GM18511 (cell line): ENCODE measurements around the gene MGRN1.

Source experiments
- ATAC-seq: cut with Tn5 transposase; IDR thresholded peaks from one replicate; pipeline ENCODE4 v1.9.1; 2021; ENCODE audit warnings: mild to moderate bottlenecking, moderate library complexity; ENCODE audit not compliant: unreplicated experiment

Gene MGRN1

GRCh38 chr16:4667203-4667963 lies 42.8 kb downstream of the MGRN1 start:
- no peak for ATAC-seq

- ATAC-seq = no peak
These were observed 43.8 kb downstream of the MGRN1 start for GRCh38 chr16:4668313-4668960.

- no peak for ATAC-seq
These were observed 48.9 kb downstream of the MGRN1 start for GRCh38 chr16:4673387-4674046.

DNA sequence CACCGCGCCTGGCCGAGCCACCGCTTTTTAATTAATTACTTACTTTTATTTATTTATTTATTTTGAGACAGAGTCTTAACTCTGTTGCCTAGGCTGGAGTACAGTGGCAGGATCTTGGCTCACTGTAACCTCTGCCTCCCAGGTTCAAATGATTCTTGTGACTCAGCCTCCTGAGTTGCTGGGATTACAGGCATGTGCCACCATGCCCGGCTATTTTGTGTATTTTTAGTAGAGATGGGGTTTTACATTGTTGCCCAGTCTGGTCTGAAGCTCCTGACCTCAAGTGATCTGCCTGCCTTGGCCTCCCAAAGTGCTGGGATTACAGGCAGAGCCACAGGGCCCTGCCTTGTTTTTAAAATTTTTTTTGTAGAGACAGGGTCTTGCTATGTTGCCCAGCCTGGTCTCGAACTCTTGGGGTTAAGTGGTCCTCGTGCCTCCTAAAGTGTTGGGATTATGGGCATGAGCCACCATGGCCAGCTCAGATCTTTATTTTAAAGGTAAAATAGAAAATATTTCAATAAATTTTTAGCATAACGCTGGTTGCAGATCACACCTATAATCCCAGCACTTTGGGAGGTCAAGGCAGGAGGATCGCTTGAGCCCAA lies 50.4 kb downstream of the MGRN1 start:
- no peak for ATAC-seq

- ATAC-seq = no peak
These were observed 51.5 kb downstream of the MGRN1 start for GRCh38 chr16:4675864-4676786.

GRCh38 chr16:4676831-4677230 lies 52.2 kb downstream of the MGRN1 start:
- ATAC-seq = no peak

DNA sequence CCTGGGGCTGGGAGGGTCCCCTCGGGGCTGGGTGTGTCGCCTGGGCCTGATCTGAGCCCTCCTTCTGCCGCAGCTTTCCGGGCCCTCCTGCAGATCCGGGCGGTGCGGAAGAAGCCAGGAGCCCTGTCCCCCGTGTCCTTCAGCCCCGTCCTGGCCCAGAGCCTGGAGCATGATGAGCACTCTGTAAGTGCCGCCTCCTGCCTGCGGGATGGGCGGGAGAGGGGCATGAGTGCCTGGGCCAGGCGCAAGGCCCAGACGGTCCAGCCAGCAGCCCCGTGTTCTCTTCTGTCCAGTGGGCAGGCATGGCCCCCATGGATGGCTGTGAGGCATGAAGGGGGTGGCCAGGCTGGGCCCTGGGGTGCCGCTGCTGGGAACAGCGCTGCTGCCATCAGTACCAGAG lies 52.8 kb downstream of the MGRN1 start:
- ATAC-seq = no peak

DNA sequence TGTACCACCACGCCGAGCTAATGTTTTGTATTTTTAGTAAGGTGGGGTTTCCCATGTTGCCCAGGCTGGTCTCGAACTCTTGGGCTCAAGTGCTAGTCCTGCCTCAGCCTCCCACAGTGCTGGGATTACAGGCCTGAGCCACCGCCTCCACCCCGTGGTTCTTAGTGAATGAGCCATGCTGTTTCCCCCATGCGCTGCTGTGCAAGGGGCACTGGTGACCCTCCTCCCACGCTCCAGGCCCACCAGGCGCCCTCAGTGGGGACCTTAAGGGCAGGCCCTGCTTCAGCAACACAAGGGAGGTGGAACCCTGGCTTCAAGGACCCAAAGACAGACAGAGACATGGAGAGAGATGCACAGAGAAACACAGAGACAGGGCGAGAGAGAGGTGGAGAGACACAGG lies 53.4 kb downstream of the MGRN1 start:
- no peak for ATAC-seq

DNA sequence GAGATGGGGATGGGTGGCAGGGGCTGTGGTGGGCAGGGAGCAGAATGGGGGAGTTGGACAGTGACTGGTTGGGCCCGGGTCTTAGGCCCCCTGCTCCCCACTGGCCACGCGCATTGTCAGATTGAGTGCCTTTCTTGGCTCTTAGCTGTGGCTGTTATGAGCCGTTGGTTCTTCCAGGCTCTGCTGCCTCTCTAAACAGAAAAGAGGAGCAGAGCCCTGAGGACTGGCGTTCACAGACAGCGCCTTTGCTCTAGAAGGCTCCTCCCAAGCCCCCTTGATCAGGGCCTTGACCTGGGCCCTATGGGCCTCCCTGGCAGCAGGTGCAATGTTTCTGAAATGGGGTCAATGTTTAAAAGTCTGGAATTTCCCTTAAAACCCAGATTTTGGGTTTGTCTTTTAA lies 54.0 kb downstream of the MGRN1 start:
- ATAC-seq = no peak

GRCh38 chr16:4679156-4679849 lies 54.7 kb downstream of the MGRN1 start:
- no peak for ATAC-seq

DNA sequence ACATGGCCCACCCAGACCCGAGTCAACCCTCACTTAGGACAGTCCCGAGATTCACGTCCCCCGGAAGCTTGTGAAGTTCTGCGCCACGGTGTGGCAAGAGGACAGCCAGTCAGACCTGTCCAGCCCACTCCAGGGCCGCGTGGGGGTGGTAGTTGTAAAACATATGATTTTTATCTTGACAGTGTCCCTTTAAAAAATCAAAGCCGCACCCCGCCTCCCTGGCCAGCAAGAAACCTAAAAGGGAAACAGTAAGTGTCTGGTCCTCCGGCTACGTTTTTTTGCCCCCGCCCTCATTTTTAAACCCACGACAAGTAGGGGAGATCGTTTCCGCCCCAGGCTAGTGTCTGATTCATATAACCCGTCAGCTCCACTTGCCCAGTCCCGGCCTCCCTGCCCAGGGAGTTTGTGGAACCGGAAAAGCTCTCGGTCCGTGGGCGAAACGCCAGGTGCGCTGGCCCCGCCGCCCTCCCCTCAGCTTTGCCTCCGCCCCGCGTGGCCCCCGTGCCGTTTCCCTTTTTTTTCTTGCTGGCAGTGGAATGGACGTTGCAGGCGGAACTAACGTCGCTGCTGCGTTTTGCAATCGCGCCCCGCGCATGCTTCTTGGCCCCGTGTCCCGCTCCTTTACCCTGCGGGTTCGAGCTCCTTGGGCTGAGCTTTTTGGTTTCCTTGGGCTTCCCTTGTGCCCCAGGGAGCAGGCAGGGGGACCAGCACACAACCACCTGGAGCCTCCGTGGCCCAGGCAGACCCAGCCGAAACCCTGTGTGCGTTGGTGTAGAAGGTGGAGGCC lies 55.4 kb downstream of the MGRN1 start:
- ATAC-seq = no peak

GRCh38 chr16:4680673-4681470 lies 56.2 kb downstream of the MGRN1 start:
- ATAC-seq = no peak

GRCh38 chr16:4681471-4682083 lies 57.0 kb downstream of the MGRN1 start:
- no peak for ATAC-seq

DNA sequence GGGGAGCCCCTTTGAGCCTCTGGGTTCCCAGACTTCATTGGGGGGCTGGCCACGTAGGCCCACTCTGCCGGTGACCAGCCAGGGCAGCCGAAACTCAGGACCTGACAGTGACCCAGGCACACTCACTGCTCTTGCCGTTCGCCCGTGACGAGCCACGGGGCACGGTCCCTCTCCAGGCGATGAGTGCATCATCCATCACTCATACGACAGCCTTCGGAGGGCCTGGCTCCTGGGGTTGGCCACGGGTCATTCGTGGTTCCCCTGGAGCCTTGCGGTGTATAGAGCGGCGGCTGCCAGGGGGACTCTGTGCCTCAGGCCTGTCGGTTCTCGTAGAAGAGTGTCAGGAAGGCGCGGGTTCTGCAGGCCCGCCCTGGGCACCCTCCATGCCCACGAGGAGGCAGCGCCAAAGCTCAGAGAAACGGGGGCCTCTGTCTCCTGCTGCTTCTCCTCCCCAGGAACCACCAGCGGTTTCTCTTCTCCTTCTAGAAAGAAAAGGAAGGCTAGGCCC lies 57.5 kb downstream of the MGRN1 start:
- ATAC-seq = no peak

DNA sequence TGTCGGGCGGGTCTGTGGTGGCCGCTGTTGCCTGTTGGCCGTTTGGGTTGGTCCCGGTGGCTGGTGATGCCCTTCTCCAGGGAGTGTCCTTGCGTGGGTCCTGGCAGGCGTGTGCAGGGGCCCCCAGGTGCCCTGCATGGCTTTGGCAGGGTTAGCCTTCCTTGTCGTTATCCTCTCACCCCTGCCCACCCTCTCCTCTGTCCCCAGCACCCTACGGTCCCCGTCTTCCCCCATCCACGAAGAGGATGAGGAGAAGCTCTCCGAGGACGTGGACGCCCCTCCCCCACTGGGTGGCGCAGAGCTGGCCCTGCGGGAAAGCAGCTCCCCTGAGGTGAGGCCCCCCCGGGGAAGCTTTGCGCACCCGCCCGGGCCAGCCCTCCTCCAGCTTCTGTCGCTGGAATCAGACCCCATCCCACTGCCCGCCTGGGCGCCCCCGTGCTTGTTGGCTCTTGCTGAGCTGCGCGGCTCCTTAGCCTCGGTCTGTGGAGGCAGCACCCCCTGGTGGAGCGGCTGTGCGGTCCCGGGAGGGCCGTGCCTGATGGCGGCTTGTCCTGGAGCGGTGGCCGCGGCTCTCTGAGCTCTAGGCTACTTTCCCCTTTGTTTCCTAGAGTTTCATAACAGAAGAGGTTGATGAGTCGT lies 58.1 kb downstream of the MGRN1 start:
- no peak for ATAC-seq

DNA sequence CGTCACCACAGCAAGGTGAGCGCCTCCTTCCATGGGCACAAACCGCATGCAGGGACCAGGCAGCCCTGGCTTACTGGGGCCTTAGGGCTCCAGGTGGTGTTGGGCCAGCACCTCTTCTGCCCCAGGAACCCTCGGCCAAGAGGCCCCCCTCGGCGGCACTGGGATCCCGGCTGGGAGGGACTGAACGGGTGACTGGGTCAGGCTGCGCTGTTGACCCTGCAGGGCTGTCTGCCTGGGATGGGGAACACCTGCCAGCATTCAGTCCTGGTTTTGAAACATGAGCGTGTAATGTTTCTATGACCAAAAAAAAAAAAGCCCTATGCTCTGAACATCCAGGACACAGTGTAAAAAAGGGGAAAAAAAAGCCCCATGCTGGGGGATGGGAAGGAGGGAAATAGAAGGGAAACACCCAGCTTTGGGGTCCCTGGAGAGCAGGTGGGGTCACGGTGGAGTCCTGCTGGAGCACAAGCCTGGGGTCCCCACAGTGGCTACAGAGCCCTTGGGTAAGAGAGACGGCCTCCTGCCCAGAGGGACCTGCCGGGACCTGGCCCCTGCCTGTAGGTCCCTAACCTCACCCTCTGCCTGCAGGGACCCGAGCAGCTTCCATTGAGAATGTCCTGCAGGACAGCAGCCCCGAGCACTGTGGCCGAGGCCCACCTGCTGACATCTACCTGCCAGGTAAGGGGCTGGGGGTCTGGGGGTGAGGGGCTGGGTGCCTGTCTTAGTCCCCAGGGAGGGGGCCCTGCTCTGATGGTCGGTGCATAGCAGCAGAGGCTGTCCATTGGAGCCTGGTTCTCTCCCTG lies 58.8 kb downstream of the MGRN1 start:
- no peak for ATAC-seq
